ENCODE measurements around the gene KLHL17.

GRCh38 chr1:921011-921837 is 39.2 kb upstream of the KLHL17 start:
- TF ChIP-seq EZH2 (IDR thresholded peaks at IDR 0.05; ENCODE audit: low read length) (peak; percentile 22), CTCF (optimal IDR thresholded peaks at IDR 0.05 in 1 of 3, IDR thresholded peaks at IDR 0.05 in 1 of 3, conservative IDR thresholded peaks at IDR 0.05 in 1 of 3; ENCODE audit: extremely low read depth in 1 of 3, insufficient read depth in 2 of 3, low read length in 3 of 3) (peak in 1 of 3 experiments; percentile 23)
